SW 1271 (cell line): Measurements from ENCODE around the gene ZFP36L1.
"Not testable (repeated sequence)": the region's sequence is repeated elsewhere in the genome, so short reads cannot be mapped to it uniquely, and the experiment has no call there.

ENCODE experiments used
- DNase-seq, 2 experiments: peaks; one replicate each; lab custom pipeline; 2025; lab: John Stamatoyannopoulos, UW

Gene ZFP36L1

DNA sequence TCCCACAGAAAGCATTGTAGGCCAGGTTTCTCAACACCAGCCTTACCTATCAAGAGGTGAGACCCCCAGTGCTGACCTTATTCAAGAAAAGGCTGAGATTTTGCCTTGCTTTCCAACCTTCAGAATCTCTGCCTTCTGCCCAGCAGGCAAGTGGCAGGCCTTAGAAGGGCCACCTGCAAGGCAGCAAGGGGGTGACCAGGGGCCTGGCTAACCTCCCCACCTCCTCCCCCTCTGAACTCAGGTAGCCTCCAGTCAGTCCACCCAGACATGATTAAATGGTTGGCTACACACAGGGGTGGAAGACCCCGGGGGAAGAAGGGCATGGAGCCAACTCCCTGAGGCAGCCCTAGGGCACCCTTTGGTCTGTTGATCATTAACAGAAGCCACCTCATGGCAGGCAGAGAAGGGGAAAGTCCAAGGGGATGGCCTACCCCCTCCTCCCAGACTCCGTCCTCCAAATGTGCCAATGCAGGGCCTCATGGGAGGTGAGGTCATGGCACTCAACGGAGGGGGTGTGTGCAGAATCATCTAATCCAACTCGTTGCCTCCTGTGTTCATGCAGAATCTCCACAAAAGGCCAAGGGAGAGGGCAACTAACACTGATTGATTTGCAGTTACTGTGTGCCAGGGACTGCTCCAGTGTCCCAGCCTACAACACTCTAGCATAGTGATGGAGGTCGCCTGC, 8.5 kb downstream of the ZFP36L1 start:
- DNase-seq = no peak

DNA sequence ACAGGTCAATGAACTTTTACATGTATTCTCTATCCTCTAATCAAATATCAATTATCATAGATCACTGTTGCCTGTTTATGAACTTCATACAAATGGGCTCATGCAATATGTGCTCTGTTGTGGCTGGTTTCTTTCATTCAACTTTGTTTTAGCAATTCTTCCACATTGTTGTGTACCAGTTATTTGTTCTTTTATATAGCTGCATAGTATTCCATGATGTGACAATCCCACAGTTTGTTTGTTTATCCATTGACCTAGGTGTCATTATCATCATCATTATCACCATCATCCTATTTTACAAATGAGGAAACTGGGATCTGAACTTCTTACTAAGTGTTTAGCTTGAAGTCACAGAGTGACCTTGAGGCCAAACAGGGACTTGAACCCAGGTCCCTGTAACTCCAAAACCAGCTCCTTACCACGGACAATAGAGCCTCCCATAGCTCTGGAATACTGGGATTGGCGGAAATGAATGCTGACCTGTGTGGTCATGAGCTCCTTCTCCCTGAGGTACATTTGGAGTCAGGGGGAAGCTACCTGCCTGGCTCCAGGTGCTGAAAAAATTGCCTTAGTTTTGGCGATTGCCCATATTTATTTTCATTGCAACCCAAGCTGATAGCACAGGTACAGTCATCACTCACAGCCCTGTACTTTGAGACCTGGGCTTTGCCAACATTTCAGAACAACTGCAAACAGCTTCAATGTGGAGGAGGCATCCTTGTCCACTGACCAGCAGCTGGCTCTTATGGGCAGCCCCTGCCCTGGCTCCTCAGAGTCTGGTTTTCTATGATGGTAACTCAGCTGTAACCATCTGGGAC, 9.2 kb downstream of the ZFP36L1 start:
- DNase-seq = no peak

DNA sequence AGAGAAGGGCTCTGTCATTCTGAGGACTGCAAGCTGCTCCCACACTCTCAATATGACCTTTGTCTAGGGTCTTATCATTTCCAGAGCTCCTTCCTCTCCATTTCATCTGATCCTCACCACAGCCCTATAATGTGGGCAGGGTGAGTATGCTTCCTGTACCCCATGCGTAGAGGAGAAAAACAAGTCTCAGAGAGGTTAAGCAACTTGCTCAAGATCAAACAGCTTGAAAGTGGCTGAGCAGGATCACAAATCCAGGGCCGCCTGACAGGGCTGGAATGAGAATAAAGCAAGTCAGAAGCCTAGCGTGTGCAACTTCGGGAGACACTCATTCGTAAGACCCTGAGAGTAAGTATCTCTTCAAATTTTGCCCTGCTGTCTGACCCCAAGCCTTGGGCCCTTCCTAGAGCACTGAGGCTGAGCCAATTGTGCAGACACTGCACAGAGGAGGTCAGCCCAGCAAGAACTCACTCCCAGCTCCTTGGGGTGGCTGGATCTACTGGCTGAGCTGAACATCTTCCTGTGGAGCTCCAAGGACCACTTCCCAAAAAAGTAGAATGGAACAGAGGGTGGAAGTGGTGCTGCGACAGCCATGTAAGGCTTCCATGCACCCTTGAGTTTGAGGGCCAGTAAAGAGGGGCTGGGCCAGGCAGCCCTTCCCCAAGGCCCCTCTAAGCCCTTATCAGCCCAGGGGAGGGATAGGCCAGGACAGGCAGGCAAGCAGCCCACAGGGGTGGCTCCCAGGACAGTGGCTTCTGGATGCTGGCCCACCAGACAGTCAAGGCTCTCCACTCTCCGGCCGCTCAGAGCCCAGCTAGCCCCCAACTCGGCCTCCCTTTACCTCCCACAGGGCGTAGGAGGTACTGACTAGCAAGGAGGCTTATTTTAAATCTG, 10.5 kb downstream of the ZFP36L1 start:
- no peak for DNase-seq

DNA sequence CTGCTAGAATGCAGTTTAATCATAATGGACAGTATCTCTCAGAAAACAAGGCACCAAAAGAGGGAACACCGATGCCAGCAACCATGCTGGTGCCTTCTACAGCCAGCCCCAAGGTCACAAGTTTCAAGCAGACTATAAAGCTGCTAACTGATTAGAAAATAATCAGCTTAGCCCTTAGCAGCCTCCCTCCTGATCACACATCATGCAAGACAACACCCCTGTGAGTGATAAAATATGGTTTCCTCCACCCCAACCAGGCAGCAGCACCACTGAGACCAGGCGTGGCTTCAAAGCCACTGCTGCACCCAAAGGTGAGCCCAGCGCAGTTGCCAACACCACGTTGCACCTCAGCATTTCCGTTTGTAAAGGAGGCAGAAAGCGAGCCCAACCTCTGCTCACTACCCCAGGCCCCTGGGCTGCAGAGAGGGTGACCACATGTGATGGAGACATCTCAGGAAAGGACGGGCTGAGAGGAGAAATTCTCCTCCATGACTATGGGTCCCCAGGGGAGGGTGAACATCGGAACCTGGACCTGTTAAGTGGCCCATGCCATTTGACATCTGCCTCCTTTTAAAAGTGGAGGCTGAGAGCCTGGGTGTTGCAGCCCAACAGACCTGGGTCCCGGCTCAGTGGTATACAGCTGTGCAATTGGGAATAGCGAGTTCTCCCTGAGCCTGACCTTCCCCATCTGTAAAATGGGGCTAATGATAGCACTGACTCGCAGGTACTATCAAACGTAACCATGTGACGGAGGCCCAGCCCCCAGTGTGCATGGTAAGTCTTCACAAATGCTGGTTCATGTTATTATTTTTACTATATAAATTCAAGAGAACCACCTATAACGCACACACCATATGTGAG, 11.5 kb downstream of the ZFP36L1 start:
- no peak for DNase-seq

DNA sequence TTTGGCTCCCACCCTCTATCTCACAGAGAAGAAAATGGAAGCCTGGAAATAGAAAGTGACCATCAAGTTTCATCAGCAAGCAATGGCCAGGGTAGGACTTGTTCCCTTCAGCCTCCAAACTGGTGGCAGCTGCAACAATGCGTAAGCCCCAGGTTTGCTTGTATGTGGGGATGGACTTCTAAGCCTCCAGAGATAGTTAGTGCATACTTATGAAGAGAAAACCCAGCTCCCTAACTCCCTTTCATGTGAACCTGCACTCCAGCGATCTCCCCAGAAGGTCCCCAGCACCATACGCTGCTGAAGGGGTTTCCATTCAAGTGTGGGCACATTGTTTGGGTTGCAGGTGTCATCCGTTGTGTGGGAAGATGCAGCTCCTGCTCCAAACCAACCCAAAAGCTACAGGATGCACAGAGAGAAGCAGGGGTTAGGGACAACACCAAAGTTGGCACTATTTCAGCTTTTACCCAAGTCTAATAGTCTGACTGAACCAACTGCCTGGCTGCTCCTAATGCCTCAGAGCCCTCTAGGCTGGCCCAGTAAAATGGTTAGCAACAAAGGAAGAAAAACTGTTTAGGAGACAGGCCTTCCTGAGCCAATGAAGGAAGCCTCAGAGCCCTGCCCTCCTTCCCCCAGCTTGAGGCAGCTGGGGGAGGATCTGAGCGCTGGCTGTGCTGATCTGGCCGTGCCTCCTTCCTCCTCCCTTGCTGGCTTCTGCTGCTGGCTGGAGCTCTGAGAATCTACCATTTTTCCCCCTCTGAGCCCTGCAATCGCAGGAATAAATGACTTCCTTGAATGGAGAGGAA, 12.3 kb downstream of the ZFP36L1 start:
- DNase-seq = no peak

DNA sequence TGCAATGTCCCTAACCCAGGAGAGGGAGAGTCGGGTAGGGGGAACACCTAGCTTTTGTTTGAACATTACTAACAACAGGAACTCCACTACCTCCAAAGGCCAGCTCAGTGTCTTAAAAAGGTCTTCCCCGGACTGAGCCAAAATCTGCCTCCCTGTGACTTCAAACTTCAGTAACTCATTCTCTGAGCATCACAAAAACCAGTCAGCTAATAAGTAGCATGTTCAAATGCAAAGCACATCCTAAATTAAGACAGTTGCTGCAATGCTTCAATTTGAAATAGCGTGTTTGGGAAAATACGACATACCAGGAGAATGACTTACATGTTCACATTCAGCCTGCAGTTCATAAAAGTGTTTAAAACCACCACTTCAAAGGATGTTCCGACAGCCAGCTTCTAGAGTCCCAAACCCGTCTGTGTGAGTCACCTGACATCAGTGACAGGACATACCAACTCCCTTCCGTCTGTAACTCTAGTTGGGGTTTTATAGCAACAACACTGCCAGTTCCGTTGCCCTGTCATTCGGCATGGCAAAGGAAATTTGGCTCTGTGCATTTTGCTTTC, 13.0 kb downstream of the ZFP36L1 start:
- no peak for DNase-seq

DNA sequence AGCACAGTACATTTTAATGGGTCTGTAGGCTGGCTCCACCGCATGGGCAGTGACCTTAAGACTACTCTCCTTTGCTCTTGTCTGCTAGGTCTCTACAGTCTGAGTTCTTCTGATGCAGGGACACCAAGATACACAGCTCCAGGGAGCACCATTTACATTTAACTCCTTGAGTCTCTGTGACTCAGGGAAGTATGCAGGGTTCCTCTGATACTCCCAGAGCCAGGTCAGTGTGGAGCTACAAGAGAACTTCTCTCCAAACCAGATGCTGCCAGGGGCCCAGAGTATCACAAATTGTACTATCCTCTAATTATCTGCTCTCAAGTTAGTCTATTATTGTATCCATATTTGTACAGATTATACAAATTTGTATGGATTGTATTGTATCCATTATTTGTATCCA, 15.2 kb downstream of the ZFP36L1 start:
- DNase-seq = no peak

DNA sequence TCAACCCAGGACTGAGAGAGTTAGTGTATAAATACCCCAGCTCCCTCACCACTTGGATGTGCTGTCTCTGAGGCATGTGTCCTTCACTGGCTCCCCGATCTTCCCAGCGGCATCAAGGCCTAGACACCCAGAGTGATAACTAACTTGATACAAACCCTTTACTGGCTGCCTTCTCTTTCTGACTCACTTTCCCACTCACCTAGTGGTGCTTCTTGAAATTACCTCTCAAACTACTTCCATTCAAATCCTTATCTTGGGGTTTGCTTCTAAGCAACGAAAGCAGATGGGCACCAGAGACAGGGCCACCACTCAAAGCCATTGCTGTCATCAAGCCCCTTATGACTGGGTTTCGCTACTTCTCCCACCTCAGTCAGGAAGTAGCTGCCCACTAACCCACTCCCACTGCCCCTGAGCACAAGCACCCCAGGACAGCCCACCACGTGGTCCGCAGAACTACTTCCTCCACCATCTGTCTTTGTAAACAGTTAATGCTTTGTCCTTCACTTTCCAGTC, 17.2 kb downstream of the ZFP36L1 start:
- peak in 1 of 2 experiments; percentile 18 for DNase-seq

DNA sequence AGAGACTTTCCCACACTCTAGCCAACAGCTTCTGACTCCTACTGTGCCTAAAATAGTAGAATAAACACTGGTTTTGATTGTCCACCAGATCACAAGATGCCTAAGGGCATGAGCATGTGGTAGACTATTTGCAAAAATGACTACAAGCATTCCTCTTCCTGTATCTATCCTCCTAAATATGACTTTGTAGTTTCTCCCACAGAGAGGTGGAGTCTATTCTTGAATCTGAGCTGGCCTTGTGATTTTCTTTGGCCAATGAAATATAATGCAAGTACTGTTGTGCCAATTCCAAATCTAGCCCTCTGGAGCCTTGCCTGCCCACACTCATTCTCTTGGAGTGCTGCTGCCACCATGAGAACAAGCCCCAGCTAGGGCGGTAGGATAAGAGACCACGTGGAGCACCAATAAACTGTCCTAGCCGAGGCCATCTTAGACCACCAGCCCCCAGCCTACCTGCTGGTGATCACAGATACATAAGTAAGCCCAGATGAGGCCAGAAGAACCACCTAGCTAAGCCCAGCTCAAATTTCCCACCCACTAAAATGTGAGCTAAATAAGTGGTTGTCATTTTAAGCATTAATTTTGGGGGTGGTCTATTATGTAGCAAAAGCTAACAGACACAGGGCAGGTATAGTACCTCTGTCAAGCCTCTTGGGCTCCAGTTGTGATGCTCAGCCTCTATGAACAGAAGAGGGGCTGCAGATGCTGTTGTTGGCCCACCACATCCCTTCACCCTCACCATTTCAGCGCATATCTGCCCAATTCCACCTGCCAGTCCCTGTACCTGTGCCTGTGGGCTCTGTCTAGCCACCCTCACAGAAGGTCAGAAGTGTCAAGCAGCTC, 17.9 kb downstream of the ZFP36L1 start:
- no peak for DNase-seq

DNA sequence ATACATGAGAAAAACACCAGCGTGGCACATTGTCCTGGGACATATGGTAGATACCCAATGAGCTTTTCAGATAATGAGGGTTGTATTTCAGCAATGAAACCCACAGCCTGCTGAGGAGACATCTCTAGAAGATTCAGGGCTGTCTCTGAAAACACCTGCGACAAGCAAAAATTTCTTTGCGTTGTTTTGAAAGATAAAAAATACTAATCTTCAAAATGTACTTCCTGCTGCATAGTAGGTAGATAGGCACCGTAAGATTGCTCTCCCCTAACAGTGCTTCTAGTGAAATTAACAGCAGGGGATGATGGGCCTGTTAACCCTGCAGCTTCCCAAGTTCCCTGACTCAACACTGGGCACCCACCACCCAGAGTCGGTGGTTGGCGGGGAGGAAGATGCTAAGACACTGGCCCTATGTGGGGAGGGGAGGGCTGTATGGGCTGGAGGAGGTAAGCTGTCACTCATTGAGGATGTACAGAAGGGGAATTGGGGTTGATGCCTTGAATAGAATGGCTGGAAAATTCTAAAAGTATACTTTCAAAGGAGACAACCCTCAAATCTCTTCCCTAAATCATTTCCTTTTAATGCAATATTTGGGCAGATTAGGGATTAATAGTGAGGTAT, 20.0 kb downstream of the ZFP36L1 start:
- DNase-seq = no peak

DNA sequence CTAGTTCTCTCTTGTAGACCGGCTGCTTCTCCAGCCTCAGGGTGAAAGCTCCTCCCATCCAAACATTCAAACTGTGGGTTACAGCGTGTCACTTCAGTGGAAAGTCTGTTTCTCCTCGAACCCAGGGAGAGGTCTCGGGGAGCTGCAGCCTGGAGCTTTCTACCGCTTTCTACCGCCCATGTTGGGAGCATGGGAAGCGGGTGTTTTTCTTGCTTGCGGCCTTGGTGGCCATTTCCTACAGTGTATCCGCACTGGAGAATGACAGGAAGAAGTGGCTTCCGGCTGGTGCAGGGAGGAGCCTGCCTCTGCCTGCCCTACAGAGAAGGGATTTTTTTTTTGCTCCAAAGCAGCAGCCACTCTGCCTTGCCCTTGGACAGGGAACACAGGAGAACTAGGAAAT, 21.2 kb downstream of the ZFP36L1 start:
- DNase-seq = no peak

DNA sequence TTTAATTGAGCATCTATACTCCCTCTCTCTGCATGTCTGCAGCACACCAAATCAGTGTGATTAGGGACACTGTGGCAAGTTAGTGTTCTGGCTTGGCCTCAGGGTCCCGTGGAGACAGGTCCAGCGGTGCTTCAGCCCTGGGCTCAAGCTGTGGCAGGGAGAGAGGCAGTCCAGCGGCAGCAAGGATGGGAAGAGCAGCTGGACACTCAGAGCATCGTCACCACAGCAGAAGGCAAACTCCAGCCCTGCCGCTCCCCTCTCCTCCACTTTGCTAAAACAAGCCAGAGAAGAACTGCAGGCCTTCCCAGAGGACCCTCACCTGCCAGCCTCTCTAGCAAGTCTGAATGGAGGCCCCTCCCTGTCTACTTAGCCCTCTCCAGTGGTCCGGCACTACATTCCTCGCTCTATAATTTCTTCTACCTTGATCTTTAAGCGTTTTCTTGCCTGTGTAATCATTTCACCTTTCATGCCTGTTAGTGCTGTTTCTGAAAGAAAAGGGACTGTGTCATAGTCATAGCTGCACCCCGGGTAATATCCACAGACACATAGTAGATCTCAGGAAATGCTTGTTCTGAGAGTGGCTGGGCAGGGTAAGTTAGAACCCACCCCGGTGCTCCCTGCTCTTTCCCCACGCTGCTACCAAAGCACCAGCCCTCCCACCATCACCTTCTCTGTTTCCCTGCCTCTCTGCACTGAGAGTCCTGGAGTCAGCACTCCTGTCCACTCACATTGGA, 22.1 kb downstream of the ZFP36L1 start:
- DNase-seq = no peak

DNA sequence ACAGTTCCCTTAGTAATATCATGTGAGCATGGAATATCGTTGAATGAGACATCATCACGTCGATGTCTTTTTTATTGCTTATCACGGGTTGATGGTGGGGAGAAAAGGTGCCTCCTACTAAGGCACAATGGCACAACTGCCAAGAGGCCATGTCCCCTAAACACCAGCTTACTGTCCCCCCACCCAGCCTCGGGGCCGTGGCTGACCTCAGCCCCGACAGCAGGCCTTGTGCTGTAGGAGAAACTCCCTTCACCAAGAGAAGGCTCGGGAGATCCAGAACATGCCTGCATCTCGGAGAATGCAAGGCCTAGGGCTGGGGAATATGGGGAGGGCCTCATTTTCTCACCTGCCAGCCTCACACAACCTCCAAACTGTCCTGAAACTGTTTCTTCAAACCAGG, 22.8 kb downstream of the ZFP36L1 start:
- no peak for DNase-seq

DNA sequence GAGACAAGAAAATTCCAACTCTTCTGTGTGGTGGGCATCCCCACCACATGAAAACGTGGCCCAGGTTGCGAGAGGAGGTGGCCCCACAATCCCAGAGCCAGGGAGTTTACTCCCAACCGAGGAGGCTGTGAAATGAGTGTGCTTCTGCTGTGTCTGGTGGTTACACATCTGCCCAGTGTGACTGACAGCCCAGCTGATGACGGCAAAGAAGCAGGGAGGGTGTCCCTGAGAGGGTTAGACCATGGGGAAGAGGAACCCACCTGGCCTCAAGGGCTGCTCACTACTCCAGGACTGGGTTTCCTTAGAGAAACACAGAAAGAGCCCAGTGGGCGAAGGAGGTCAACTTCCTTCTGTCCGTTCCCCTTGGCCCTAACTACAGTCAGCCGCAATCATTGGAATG, 24.6 kb downstream of the ZFP36L1 start:
- no peak for DNase-seq

DNA sequence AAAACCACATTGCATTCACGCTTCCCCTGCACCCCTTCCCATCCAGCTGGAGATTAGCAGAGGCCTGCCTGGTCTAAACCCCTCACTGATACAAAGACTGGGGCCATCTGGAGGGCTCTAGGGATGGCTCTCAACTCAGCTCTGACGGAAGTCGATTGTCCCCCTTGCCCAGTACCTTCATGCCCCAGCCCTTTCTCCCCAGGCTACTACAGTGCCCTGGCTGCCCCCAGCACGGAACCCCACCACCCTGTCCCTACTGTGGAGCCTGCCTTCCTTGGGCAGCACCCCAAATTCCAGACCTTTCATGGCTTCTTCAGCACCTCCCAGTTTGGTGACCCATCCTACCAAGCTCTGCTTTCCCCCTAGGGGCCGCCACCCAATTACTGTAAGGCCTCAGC, 25.6 kb downstream of the ZFP36L1 start:
- DNase-seq = no peak

DNA sequence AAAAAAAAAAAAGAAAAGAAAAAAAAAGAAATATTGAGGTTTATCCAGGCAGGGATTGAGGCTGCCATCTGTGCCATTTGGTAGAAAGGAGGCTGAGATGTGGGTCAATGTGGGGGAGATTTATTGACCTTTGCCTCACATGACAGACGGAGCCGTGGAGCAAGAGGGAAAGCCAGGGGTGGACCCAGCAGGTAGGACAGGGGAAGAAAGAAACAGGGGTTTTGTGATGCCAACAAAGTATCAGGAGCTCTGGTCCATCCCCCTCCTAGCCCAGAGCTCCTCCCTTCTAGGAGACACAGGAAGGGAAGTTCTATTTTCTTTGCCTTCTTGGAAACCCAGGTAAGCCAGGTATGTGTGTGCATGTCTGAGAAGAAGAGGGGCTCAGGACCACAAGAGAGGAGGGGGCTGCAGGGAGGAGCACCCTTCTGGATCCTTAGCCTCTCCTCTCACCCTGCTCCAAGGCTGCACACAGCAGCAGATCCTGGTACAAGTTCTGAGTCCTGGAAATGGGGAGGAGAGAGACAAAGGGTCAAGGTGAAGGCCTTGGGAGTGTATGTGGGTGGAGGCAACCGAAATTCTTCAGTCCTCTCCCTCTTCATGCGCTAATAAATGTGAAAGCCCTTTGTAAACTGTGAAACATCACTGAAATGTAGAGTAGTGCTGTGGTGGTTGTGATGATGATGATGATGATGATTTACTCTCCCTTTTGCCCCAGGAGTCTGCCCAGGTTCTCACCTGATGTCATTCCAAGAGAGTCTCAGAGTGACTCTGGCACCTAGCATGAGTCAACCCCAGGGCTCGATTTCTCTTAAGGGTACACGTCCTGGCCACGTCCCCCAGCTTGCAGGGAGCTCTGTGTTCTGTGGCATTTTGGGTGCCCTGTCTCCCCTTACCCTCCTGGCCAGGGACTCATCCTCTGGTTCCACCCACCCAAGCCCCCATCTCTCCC, 26.3 kb downstream of the ZFP36L1 start:
- no peak for DNase-seq

DNA sequence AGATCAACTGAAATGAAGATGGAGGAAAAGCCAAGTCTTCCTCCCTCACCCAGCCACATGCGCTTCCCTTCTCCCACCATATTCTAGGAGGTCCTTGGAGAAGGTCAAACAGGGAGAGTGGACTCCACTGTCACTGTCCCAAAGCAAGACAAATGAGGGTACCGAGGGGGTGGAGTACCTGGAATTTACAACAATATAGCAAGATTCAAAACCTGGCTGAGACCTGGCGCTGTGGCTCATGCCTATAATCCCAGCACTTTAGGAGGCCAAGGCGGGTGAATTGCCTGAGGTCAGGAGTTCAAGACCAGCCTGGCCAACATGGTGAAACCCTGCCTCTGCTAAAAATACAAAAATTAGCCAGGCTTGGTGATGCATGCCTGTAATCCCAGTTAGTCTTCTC, 29.0 kb downstream of the ZFP36L1 start:
- not testable (repeated sequence) for DNase-seq
